Hepatocyte (in vitro differentiated cells): ENCODE results near the gene SCRN2.

Source experiments
- CTCF ChIP-seq: fragments of 200-600 bp; sonication (generic); IDR thresholded peaks from 2 replicates; pipeline ENCODE4 v1.5.1; 2016; ENCODE audit warnings: antibody characterized with exemption, mild to moderate bottlenecking; ENCODE audit not compliant: poor library complexity
- EZH2phosphoT487 ChIP-seq: fragments of 200-600 bp; sonication (generic); IDR thresholded peaks from one replicate; pipeline ENCODE4 v1.6.1; 2018; ENCODE audit warnings: antibody characterized with exemption, mild to moderate bottlenecking, low read depth, moderate library complexity; ENCODE audit not compliant: unreplicated experiment, severe bottlenecking

GRCh38 chr17:47844227-47844626 lies 3.2 kb upstream of the SCRN2 start:
- no peak for TF ChIP-seq CTCF
- TF ChIP-seq EZH2phosphoT487: no peak
